Measurements from ENCODE around the gene SRC. TPM values are rescaled to one million over a fixed set of nuclear protein-coding genes. Genes with fewer than 3 reads are reported as not detected.

The SRC gene
- total RNA-seq, 4 donors from 2014 or later: 17.1 to 23.7 (median 17.8) TPM

- Histone ChIP-seq H3K4me3 (replicated peaks in 1 of 3) (no peak overlapping the region), H3K36me3 (peaks cover 0 to 8% of the 10 kb centered on the region in 2 donors), H3K9me3 (no peaks in the 10 kb centered on the region), H3K4me1 (peaks cover 32 to 34% of the 10 kb centered on the region in 2 donors), H3K27ac (peak overlapping the region; percentile 73 to 88 (median 86)), H3K27me3 (no peaks in the 10 kb centered on the region)
- peak in 1 of 2 donors; percentile 27 for DNase-seq
- intact Hi-C loops (cut with DNase I): no loop called here
- 42 to 51% methylated on average over 7 of the region's 7 CpGs for WGBS, 2 donors
- TF ChIP-seq POLR2A (IDR thresholded peaks at IDR 0.05): no peak
- TF ChIP-seq CTCF (IDR thresholded peaks at IDR 0.05): no peak
Observed at GRCh38 chr20:37314617-37315016, 31.3 kb upstream of the SRC start.

DNA sequence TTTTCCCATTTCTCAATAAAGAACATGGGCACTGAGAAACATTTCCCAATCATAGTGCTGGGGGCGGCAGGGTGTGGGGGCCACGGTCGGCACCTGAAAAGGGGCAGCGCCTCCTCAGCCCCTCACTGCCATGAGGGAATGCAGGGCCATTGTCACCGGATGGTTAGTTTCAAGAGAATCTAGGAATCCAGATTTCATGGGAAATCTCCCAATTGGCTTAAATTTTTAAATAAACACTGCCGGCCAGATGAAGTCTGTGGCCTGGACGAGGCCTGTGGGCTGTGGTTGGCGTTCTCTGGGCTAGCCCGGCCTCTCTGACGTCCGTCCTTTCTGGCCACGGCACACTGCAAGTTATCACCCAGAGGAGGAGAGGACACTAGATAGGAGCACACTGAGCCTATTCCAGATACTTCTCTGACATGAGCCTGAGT is 30.9 kb upstream of the SRC start:
- Histone ChIP-seq H3K36me3 (peaks cover 0 to 8% of the 10 kb centered on the region in 2 donors), H3K9me3 (no peaks in the 10 kb centered on the region), H3K4me1 (peaks cover 28 to 30% of the 10 kb centered on the region in 2 donors), H3K27ac (peak overlapping the region; percentile 73 to 88 (median 86)), H3K4me3 (replicated peaks in 1 of 3) (no peak overlapping the region), H3K27me3 (no peaks in the 10 kb centered on the region)
- peak; percentile 59 to 68 for DNase-seq
- 15 to 27% methylated on average over 8 to 12 of the region's 12 CpGs for WGBS, 2 donors
- TF ChIP-seq CTCF (IDR thresholded peaks at IDR 0.05): no peak
- peak in 1 of 2 donors; percentile 18 for TF ChIP-seq POLR2A (IDR thresholded peaks at IDR 0.05)
- intact Hi-C loops (cut with DNase I): no loop called here

GRCh38 chr20:37315452-37316110 is 30.4 kb upstream of the SRC start:
- TF ChIP-seq CTCF (IDR thresholded peaks at IDR 0.05) (no peak), POLR2A (IDR thresholded peaks at IDR 0.05) (no peak)
- Histone ChIP-seq H3K27ac (peak overlapping the region; percentile 73 to 88 (median 86)), H3K4me3 (replicated peaks in 1 of 3) (no peak overlapping the region), H3K36me3 (peaks cover 0 to 8% of the 10 kb centered on the region in 2 donors), H3K9me3 (no peaks in the 10 kb centered on the region), H3K4me1 (peaks cover 26 to 29% of the 10 kb centered on the region in 2 donors), H3K27me3 (no peaks in the 10 kb centered on the region)
- WGBS, 2 donors: 66% methylated on average over 11 to 13 of the region's 13 CpGs
- intact Hi-C loops (cut with DNase I): no loop called here
- DNase-seq: peak; percentile 29 to 56

- WGBS, 2 donors: 84 to 94% methylated on average over 15 of the region's 15 CpGs
- TF ChIP-seq CTCF (IDR thresholded peaks at IDR 0.05): no peak
- TF ChIP-seq POLR2A (IDR thresholded peaks at IDR 0.05): no peak
- Histone ChIP-seq H3K36me3 (peaks cover 0 to 8% of the 10 kb centered on the region in 2 donors), H3K27ac (peak overlapping the region; percentile 73 to 88 (median 86)), H3K9me3 (no peaks in the 10 kb centered on the region), H3K4me3 (replicated peaks in 1 of 3) (no peak overlapping the region), H3K27me3 (no peaks in the 10 kb centered on the region), H3K4me1 (peaks cover 26 to 29% of the 10 kb centered on the region in 2 donors)
- DNase-seq: no peak
- intact Hi-C loops (cut with DNase I): no loop called here
Observed at GRCh38 chr20:37316116-37316774, 29.7 kb upstream of the SRC start.

DNA sequence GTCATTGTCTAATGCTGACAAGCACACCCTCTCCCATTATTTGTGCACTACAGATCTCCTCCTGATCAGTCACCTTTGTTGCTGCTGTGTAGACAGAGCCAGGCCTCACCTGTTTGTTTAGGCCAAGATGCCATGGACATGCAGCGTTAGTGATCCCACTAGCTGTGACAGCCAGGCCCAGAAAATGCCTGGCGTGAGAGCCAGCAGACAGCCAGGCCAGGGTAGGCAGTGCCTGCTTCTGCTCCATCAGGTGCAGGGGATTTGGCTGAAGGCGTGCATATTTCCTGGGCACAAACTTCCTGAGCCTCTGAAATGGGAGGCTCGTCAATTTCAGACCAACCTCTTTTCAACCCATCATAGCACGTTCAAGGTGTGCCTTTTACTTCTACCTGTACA is 29.2 kb upstream of the SRC start:
- H3K27ac ChIP-seq: no peak overlapping the region
- H3K27me3 ChIP-seq: no peaks in the 10 kb centered on the region
- H3K4me1 ChIP-seq: peaks cover 26 to 29% of the 10 kb centered on the region in 2 donors
- 82 to 97% methylated on average over 4 to 5 of the region's 5 CpGs for WGBS, 2 donors
- H3K4me3 ChIP-seq (replicated peaks in 1 of 3): no peak overlapping the region
- H3K36me3 ChIP-seq: peaks cover 0 to 8% of the 10 kb centered on the region in 2 donors
- H3K9me3 ChIP-seq: no peaks in the 10 kb centered on the region
- intact Hi-C loops (cut with DNase I): no loop called here
- TF ChIP-seq POLR2A (IDR thresholded peaks at IDR 0.05): no peak
- TF ChIP-seq CTCF (IDR thresholded peaks at IDR 0.05): no peak
- DNase-seq: no peak

Data from thyroid gland (tissue), 4 donors.